ENCODE results near the gene HABP4.

DNA sequence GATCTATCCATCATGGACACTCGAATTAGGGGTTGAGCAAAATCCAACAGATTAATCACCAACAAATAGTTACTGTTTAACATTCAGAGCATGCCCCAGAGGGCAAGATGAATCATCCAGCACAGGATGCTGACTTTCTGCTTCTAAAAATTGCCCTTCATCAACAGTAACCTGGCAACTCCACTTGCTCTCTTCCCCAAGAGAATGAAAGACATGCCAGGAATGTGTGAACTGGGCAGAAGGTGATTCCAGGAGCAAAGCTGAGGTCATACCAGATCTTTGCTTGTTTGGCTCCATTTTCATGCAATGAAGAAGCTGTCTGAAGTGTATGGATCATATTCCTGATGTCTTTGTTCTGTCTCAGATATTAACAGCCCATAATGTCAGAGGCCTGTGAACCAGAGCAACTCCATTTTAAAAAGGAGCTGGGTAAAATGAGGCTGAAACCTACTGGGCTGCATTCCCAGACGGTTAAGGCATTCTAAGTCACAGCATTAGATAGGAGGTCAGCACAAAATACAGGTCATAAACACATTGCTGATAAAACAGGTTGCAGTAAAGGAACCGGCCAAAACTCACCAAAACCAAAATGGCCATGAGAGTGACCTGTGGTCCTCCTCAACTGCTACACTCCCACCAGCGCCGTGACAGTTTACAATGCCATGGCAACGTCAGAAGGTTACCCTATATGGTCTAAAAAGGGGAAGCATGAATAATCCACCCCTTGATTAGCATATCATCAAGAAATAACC, 29.3 kb upstream of the HABP4 start:
- TF ChIP-seq, protein P1, sequence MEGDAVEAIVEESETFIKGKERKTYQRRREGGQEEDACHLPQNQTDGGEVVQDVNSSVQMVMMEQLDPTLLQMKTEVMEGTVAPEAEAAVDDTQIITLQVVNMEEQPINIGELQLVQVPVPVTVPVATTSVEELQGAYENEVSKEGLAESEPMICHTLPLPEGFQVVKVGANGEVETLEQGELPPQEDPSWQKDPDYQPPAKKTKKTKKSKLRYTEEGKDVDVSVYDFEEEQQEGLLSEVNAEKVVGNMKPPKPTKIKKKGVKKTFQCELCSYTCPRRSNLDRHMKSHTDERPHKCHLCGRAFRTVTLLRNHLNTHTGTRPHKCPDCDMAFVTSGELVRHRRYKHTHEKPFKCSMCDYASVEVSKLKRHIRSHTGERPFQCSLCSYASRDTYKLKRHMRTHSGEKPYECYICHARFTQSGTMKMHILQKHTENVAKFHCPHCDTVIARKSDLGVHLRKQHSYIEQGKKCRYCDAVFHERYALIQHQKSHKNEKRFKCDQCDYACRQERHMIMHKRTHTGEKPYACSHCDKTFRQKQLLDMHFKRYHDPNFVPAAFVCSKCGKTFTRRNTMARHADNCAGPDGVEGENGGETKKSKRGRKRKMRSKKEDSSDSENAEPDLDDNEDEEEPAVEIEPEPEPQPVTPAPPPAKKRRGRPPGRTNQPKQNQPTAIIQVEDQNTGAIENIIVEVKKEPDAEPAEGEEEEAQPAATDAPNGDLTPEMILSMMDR (IDR thresholded peaks at IDR 0.05 in 2 of 3, conservative IDR thresholded peaks at IDR 0.05 in 1 of 3; ENCODE audit: insufficient read depth in 2 of 3, low read depth in 1 of 3, low read length in 3 of 3) = no peak
- peak; percentile 99 for TF ChIP-seq ZNF197 (CRISPR knock-in tag; IDR thresholded peaks at IDR 0.05; ENCODE audit: low read depth)
- TF ChIP-seq, protein P2, sequence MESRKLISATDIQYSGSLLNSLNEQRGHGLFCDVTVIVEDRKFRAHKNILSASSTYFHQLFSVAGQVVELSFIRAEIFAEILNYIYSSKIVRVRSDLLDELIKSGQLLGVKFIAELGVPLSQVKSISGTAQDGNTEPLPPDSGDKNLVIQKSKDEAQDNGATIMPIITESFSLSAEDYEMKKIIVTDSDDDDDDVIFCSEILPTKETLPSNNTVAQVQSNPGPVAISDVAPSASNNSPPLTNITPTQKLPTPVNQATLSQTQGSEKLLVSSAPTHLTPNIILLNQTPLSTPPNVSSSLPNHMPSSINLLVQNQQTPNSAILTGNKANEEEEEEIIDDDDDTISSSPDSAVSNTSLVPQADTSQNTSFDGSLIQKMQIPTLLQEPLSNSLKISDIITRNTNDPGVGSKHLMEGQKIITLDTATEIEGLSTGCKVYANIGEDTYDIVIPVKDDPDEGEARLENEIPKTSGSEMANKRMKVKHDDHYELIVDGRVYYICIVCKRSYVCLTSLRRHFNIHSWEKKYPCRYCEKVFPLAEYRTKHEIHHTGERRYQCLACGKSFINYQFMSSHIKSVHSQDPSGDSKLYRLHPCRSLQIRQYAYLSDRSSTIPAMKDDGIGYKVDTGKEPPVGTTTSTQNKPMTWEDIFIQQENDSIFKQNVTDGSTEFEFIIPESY (CRISPR knock-in tag; IDR thresholded peaks at IDR 0.05) = no peak
